Measurements from ENCODE around the gene SNX14. TPM values are rescaled to one million over a fixed set of nuclear protein-coding genes. Genes with fewer than 3 reads are reported as not detected.
"Not testable (repeated sequence)": the region's sequence is repeated elsewhere in the genome, so short reads cannot be mapped to it uniquely, and the experiment has no call there.

The SNX14 gene
- total and polyA plus RNA-seq, 12 donors, result 60.0 to 192 (median 86.4) TPM

DNA sequence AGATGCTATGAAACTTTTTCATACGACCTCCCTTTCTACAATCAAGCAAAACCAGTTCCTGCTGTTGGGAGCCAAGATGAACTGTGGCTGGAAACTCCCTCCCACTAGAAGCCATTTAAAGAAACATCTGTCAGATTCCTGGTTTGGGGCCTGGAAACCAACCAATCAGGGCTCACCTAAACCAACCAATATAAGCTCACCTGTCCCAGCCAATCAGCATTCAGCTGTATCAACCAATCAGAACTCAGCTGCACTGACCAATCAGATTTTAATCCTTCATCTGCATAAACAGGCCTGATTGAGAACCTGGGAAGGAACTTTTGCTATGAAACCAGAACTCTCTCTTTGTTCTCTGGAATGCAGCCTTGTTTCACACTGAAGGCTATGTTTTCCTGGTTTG, 42.4 kb downstream of the SNX14 start:
- no peak for DNase-seq
- Histone ChIP-seq H3K4me3 (no peak overlapping the region), H3K36me3 (replicated peaks in 1 of 2) (no peaks in the 10 kb centered on the region), H3K27ac (no peak overlapping the region), H3K9me3 (replicated peaks in 1 of 3) (no peaks in the 10 kb centered on the region), H3K27me3 (no peaks in the 10 kb centered on the region), H3K4me1 (replicated peaks in 1 of 2) (no peaks in the 10 kb centered on the region)
- intact Hi-C loops (cut with DNase I), result no loop called here
- TF ChIP-seq, protein P1, sequence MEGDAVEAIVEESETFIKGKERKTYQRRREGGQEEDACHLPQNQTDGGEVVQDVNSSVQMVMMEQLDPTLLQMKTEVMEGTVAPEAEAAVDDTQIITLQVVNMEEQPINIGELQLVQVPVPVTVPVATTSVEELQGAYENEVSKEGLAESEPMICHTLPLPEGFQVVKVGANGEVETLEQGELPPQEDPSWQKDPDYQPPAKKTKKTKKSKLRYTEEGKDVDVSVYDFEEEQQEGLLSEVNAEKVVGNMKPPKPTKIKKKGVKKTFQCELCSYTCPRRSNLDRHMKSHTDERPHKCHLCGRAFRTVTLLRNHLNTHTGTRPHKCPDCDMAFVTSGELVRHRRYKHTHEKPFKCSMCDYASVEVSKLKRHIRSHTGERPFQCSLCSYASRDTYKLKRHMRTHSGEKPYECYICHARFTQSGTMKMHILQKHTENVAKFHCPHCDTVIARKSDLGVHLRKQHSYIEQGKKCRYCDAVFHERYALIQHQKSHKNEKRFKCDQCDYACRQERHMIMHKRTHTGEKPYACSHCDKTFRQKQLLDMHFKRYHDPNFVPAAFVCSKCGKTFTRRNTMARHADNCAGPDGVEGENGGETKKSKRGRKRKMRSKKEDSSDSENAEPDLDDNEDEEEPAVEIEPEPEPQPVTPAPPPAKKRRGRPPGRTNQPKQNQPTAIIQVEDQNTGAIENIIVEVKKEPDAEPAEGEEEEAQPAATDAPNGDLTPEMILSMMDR (IDR thresholded peaks at IDR 0.05), result no peak
- no peak for TF ChIP-seq POLR2A (IDR thresholded peaks at IDR 0.05)
- 88 to 91% (median 89%) methylated on average over 1 of the region's 1 CpG for WGBS, 4 donors

DNA sequence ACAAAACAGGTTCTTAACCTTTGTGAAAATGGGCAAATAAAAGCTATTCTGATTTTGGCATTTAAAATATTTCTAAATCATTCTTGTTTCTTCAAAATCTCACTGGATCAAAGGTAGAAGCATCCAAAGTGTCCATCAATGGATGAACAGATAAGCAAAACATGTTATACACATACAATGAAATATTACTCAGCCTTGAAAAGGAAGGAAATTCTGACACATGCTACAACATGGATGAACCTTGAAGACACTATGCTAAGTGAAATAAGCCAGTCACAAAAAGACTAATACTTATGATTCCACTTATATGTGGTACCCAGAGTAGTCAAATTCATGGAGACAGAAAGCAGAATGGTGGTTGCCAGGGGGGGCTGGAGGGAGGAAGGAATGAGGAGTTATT, 45.9 kb downstream of the SNX14 start:
- no peaks in the 10 kb centered on the region for H3K4me1 ChIP-seq (replicated peaks in 1 of 2)
- no peak overlapping the region for H3K27ac ChIP-seq
- H3K36me3 ChIP-seq (replicated peaks in 1 of 2), result peaks cover 0 to 6% of the 10 kb centered on the region in 2 donors
- no peaks in the 10 kb centered on the region for H3K9me3 ChIP-seq (replicated peaks in 1 of 3)
- intact Hi-C loops (cut with DNase I), result no loop called here
- H3K4me3 ChIP-seq, result no peak overlapping the region
- no peak for DNase-seq
- H3K27me3 ChIP-seq, result no peaks in the 10 kb centered on the region
- TF ChIP-seq, protein P1 (IDR thresholded peaks at IDR 0.05), result no peak
- TF ChIP-seq POLR2A (IDR thresholded peaks at IDR 0.05), result no peak

DNA sequence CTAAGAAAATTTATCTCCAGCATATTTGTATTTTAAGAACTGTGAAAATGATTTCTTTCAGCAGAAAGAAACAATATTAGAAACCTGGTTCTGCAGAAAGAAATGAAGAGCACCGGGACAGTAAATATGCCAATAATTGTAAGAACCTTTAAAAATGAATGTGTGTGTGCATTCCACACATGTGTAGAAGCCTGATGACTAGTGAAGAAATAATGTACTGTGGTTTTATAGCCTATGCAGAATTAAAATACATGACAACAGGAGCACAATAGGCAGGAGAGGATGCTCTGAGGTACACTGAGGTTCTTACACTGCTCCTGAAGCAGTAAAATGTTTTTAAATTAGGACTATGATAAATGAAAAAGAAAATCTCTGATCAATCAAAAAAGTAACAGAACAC, 48.9 kb downstream of the SNX14 start:
- no peak for DNase-seq
- Histone ChIP-seq H3K9me3 (replicated peaks in 1 of 3) (no peaks in the 10 kb centered on the region), H3K36me3 (replicated peaks in 1 of 2) (peaks cover 0 to 6% of the 10 kb centered on the region in 2 donors), H3K27ac (no peak overlapping the region), H3K4me3 (no peak overlapping the region), H3K4me1 (replicated peaks in 1 of 2) (no peaks in the 10 kb centered on the region), H3K27me3 (no peaks in the 10 kb centered on the region)
- TF ChIP-seq, protein P1 (IDR thresholded peaks at IDR 0.05), result no peak
- TF ChIP-seq POLR2A (IDR thresholded peaks at IDR 0.05), result no peak
- intact Hi-C loops (cut with DNase I), result no loop called here
- 93 to 98% (median 96%) methylated on average over 1 of the region's 1 CpG for WGBS, 4 donors

DNA sequence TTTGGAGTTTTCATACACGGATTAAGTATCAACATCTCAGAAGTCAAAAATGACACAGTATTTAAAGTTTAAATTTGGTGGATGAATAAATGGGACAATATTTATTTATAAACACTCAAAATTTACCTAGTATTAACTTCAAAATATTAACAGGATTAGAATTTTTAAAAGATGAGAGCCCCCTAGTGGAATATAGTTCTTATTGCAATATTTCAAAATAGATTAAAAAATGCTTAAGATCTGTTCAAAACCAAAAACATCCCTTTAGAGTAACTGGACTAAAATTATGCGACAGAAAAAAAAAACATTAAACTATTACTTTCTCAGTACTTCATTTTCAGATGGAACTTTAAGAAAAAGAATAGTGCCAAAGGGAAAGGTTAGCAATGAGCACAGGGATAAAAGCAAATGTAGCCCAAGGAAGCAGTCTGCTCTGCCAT, 56.6 kb downstream of the SNX14 start:
- intact Hi-C loops (cut with DNase I), result no loop called here
- DNase-seq, result no peak
- WGBS, 4 donors, result 29 to 42% (median 37%) methylated on average over 2 of the region's 2 CpGs
- no peak for TF ChIP-seq POLR2A (IDR thresholded peaks at IDR 0.05)
- TF ChIP-seq, protein P1 (IDR thresholded peaks at IDR 0.05), result peak; percentile 21 to 73 (median 56)
- peaks cover 0 to 14% of the 10 kb centered on the region in 2 donors for H3K36me3 ChIP-seq (replicated peaks in 1 of 2)
- no peaks in the 10 kb centered on the region for H3K27me3 ChIP-seq
- H3K9me3 ChIP-seq (replicated peaks in 1 of 3), result no peaks in the 10 kb centered on the region
- no peak overlapping the region for H3K4me3 ChIP-seq
- H3K27ac ChIP-seq, result no peak overlapping the region
- no peaks in the 10 kb centered on the region for H3K4me1 ChIP-seq (replicated peaks in 1 of 2)

DNA sequence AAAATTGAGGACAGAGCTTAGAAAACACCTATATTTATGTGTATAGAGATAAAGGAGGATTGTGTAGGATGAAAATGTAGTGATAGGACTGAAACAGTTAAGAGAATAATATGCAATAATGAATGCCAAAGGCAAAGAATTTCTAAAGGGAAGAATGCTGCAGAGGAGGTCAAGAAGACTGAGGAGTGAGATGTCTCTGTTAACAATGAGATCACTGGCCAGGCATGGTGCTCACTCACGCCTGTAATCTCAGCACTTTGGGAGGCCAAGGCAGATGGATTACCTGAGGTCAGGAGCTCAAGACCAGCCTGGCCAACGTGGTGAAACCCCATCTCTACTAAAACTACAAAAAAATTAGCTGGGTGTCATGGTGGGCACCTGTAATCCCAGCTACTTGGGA, 69.4 kb downstream of the SNX14 start:
- H3K27ac ChIP-seq; DNase-seq; H3K9me3 ChIP-seq (replicated peaks in 1 of 3); H3K4me1 ChIP-seq (replicated peaks in 1 of 2); H3K4me3 ChIP-seq; H3K27me3 ChIP-seq; intact Hi-C loops (cut with DNase I): not testable (repeated sequence)
- H3K36me3 ChIP-seq (replicated peaks in 1 of 2), result peaks cover 0 to 21% of the 10 kb centered on the region in 2 donors
- WGBS, 4 donors, result 69 to 94% (median 89%) methylated on average over 2 of the region's 2 CpGs
